Upper lobe of left lung (tissue), 4 donors: ENCODE results near the gene CPT1A.

Experiments
- EP300 ChIP-seq, 4 donors: sonication (generic); formaldehyde crosslinking; IDR thresholded peaks; one replicate each; pipeline ENCODE4 v1.5.1; 2017; ENCODE audit warnings: antibody characterized with exemption in 4 of 4, control low read depth in 2 of 4
- TF ChIP-seq, protein P1 (sequence below), 6 experiments: fragments of 450-650 bp in 4 of 6; fragments of 200-600 bp in 2 of 6; sonication (generic) in 2 of 6; IDR thresholded peaks; one replicate each; pipeline ENCODE4 v1.5.1; 2016 to 2019; ENCODE audit warnings: antibody characterized with exemption in 6 of 6

- TF ChIP-seq, protein P1, sequence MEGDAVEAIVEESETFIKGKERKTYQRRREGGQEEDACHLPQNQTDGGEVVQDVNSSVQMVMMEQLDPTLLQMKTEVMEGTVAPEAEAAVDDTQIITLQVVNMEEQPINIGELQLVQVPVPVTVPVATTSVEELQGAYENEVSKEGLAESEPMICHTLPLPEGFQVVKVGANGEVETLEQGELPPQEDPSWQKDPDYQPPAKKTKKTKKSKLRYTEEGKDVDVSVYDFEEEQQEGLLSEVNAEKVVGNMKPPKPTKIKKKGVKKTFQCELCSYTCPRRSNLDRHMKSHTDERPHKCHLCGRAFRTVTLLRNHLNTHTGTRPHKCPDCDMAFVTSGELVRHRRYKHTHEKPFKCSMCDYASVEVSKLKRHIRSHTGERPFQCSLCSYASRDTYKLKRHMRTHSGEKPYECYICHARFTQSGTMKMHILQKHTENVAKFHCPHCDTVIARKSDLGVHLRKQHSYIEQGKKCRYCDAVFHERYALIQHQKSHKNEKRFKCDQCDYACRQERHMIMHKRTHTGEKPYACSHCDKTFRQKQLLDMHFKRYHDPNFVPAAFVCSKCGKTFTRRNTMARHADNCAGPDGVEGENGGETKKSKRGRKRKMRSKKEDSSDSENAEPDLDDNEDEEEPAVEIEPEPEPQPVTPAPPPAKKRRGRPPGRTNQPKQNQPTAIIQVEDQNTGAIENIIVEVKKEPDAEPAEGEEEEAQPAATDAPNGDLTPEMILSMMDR (IDR thresholded peaks at IDR 0.05) = no peak
- TF ChIP-seq EP300 (IDR thresholded peaks at IDR 0.05) = no peak
Observed at GRCh38 chr11:68842427-68843051, 823 bp upstream of the CPT1A start.
